MM.1S (cell line): ENCODE results near the gene TBL1X.

ENCODE experiments used
- DNase-seq: peaks from one replicate; pipeline ENCODE4 v3.0.0-alpha.2; 2015
- H2AFZ ChIP-seq: fragments of 300-600 bp; sonication (generic); 2 replicates; pipeline ENCODE4 v1.6.0; 2016; ENCODE audit warnings: antibody characterized with exemption, low read length
- H3F3A ChIP-seq: fragments of 300-600 bp; sonication (generic); 2 replicates; pipeline ENCODE4 v1.6.1; 2016; ENCODE audit warnings: mild to moderate bottlenecking, antibody characterized with exemption, low read length, moderate library complexity, mixed read lengths; ENCODE audit not compliant: insufficient read depth
- H3K27ac ChIP-seq: fragments of 300-600 bp; sonication (generic); 2 replicates; pipeline ENCODE4 v1.5.1; 2016; ENCODE audit warnings: mild to moderate bottlenecking, low read length
- H3K27me3 ChIP-seq: fragments of 300-600 bp; sonication (generic); replicated peaks from 2 replicates; pipeline ENCODE4 v1.6.0; 2016; ENCODE audit warnings: low read length; ENCODE audit not compliant: insufficient read depth
- H3K36me3 ChIP-seq: fragments of 300-600 bp; sonication (generic); replicated peaks from 2 replicates; pipeline ENCODE4 v1.6.1; 2016; ENCODE audit warnings: mild to moderate bottlenecking, low read length, mixed read lengths; ENCODE audit not compliant: insufficient read depth
- H3K4me1 ChIP-seq: fragments of 300-600 bp; sonication (generic); 2 replicates; pipeline ENCODE4 v1.6.1; 2016; ENCODE audit warnings: low read length, mixed read lengths
- H3K4me2 ChIP-seq: fragments of 300-600 bp; sonication (generic); 2 replicates; pipeline ENCODE4 v1.6.0; 2016; ENCODE audit warnings: low read depth, low read length
- H3K4me3 ChIP-seq: fragments of 300-600 bp; sonication (generic); 2 replicates; pipeline ENCODE4 v1.5.1; 2016; ENCODE audit warnings: low read length, mixed read lengths
- H3K79me2 ChIP-seq: fragments of 300-600 bp; sonication (generic); 2 replicates; pipeline ENCODE4 v1.6.1; 2016; ENCODE audit warnings: mixed run types, low read length, mixed read lengths
- H3K9ac ChIP-seq: fragments of 300-600 bp; sonication (generic); 2 replicates; pipeline ENCODE4 v1.6.1; 2016; ENCODE audit warnings: low read length, mixed read lengths
- H3K9me2 ChIP-seq: fragments of 300-600 bp; sonication (generic); replicated peaks from 2 replicates; pipeline ENCODE4 v1.6.1; 2016; ENCODE audit warnings: mild to moderate bottlenecking, low read length, mixed read lengths; ENCODE audit not compliant: insufficient read depth
- H3K9me3 ChIP-seq: fragments of 300-600 bp; sonication (generic); replicated peaks from 2 replicates; pipeline ENCODE4 v1.6.1; 2016; ENCODE audit warnings: mild to moderate bottlenecking, low read length, mixed read lengths; ENCODE audit not compliant: insufficient read depth
- H4K20me1 ChIP-seq: fragments of 300-600 bp; sonication (generic); 2 replicates; pipeline ENCODE4 v1.6.1; 2016; ENCODE audit warnings: mild to moderate bottlenecking, low read length, moderate library complexity, mixed read lengths; ENCODE audit not compliant: insufficient read depth
- EZH2 ChIP-seq: fragments of 300-600 bp; sonication (generic); optimal IDR thresholded peaks from 2 replicates; pipeline ENCODE3; 2017; ENCODE audit warnings: low read depth, mild to moderate bottlenecking, antibody characterized with exemption, low read length, mixed read lengths
- EZH2phosphoT487 ChIP-seq: fragments of 300-600 bp; sonication (generic); IDR thresholded peaks from 2 replicates; pipeline ENCODE4 v1.6.1; 2018; ENCODE audit warnings: antibody characterized with exemption, low read length
- TF ChIP-seq, protein P1 (sequence below): fragments of 300-600 bp; sonication (generic); IDR thresholded peaks from 2 replicates; pipeline ENCODE4 v1.5.1; 2016; ENCODE audit warnings: antibody characterized with exemption, low read length, mixed read lengths

Gene TBL1X

DNA sequence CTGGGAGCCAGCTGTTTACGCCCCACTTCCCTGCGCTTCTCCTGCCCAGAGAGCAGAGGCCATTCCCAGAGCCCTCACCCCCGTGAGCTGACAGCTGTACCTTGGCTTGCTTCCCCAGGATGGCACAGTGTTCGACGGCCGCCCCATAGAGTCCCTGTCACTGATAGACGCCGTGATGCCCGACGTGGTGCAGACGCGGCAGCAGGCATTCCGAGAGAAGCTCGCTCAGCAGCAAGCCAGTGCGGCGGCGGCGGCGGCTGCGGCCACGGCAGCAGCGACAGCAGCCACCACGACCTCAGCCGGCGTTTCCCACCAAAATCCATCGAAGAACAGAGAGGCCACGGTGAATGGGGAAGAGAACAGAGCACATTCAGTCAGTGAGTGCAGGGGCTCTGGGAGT is 223.0 kb downstream of the TBL1X start:
- no peaks in the 10 kb centered on the region for H3K4me1 ChIP-seq
- H2AFZ ChIP-seq, result no peak overlapping the region
- no peaks in the 10 kb centered on the region for H3K9me2 ChIP-seq
- H3K79me2 ChIP-seq, result no peaks in the 10 kb centered on the region
- H3K27me3 ChIP-seq, result no peaks in the 10 kb centered on the region
- no peak overlapping the region for H3K27ac ChIP-seq
- H3K9ac ChIP-seq, result no peak overlapping the region
- H3K9me3 ChIP-seq, result no peaks in the 10 kb centered on the region
- DNase-seq, result no peak
- H4K20me1 ChIP-seq, result no peaks in the 10 kb centered on the region
- H3K4me2 ChIP-seq, result no peak overlapping the region
- H3K4me3 ChIP-seq, result no peak overlapping the region
- TF ChIP-seq EZH2phosphoT487 (no peak), EZH2 (no peak)
- TF ChIP-seq, protein P1, sequence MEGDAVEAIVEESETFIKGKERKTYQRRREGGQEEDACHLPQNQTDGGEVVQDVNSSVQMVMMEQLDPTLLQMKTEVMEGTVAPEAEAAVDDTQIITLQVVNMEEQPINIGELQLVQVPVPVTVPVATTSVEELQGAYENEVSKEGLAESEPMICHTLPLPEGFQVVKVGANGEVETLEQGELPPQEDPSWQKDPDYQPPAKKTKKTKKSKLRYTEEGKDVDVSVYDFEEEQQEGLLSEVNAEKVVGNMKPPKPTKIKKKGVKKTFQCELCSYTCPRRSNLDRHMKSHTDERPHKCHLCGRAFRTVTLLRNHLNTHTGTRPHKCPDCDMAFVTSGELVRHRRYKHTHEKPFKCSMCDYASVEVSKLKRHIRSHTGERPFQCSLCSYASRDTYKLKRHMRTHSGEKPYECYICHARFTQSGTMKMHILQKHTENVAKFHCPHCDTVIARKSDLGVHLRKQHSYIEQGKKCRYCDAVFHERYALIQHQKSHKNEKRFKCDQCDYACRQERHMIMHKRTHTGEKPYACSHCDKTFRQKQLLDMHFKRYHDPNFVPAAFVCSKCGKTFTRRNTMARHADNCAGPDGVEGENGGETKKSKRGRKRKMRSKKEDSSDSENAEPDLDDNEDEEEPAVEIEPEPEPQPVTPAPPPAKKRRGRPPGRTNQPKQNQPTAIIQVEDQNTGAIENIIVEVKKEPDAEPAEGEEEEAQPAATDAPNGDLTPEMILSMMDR, result no peak
- no peaks in the 10 kb centered on the region for H3F3A ChIP-seq
- no peaks in the 10 kb centered on the region for H3K36me3 ChIP-seq

GRCh38 chrX:9688833-9689232 is 224.0 kb downstream of the TBL1X start:
- TF ChIP-seq EZH2phosphoT487 (no peak), EZH2 (no peak)
- TF ChIP-seq, protein P1, result no peak
- Histone ChIP-seq H3K4me2 (no peak overlapping the region), H3K27ac (no peak overlapping the region), H2AFZ (no peak overlapping the region), H3K79me2 (no peaks in the 10 kb centered on the region), H3K27me3 (no peaks in the 10 kb centered on the region), H3K9ac (no peak overlapping the region), H4K20me1 (no peaks in the 10 kb centered on the region), H3K9me2 (no peaks in the 10 kb centered on the region), H3K36me3 (no peaks in the 10 kb centered on the region), H3K4me1 (no peaks in the 10 kb centered on the region), H3F3A (no peaks in the 10 kb centered on the region), H3K9me3 (no peaks in the 10 kb centered on the region), H3K4me3 (no peak overlapping the region)
- DNase-seq, result no peak

- Histone ChIP-seq H3K27ac (no peak overlapping the region), H3K9ac (no peak overlapping the region), H3F3A (no peaks in the 10 kb centered on the region), H4K20me1 (no peaks in the 10 kb centered on the region), H3K9me3 (no peaks in the 10 kb centered on the region), H2AFZ (no peak overlapping the region), H3K4me2 (no peak overlapping the region), H3K36me3 (no peaks in the 10 kb centered on the region), H3K9me2 (no peaks in the 10 kb centered on the region), H3K79me2 (no peaks in the 10 kb centered on the region), H3K4me3 (no peak overlapping the region), H3K27me3 (no peaks in the 10 kb centered on the region), H3K4me1 (no peaks in the 10 kb centered on the region)
- DNase-seq, result no peak
- TF ChIP-seq EZH2 (no peak), EZH2phosphoT487 (no peak)
- TF ChIP-seq, protein P1, result no peak
These were observed 225.2 kb downstream of the TBL1X start for GRCh38 chrX:9690046-9690445.
